AG04449 (cell line): ENCODE results near the gene ERBB2.

Experiments used
- CTCF ChIA-PET: fragments of 350-600 bp; formaldehyde crosslinking; extraction: SDS; loops from one replicate; lab custom pipeline; 2021; ENCODE audit warnings: antibody characterized with exemption; lab: Yijun Ruan, JAX
- POLR2A ChIA-PET: fragments of 400-600, 350-600 bp; formaldehyde crosslinking; extraction: SDS; loops from one replicate; lab custom pipeline; 2020; ENCODE audit warnings: antibody characterized with exemption, inconsistent platforms; lab: Yijun Ruan, JAX
- DNase-seq: peaks from one replicate; pipeline ENCODE4 v3.0.0-alpha.2; 2010; ENCODE audit warnings: low read depth, low spot score
- H3K4me3 ChIP-seq: 2 replicates; pipeline ENCODE4 v1.5.1; 2011; ENCODE audit warnings: low read depth, mild to moderate bottlenecking, control low read depth, low read length
- TF ChIP-seq, protein P1 (sequence below): IDR thresholded peaks from one replicate; pipeline ENCODE4 v1.5.1; 2011; ENCODE audit warnings: mild to moderate bottlenecking, moderate library complexity, low read length, control low read depth, inconsistent platforms; ENCODE audit not compliant: insufficient read depth; ENCODE audit errors: missing control alignments

The ERBB2 gene

GRCh38 chr17:39653662-39654331, 46.1 kb upstream of the ERBB2 start:
- ChIA-PET CTCF (interaction anchor here (0.7 to 28.8 kb wide), 13 partner anchors 9 to 115 kb away, joined by 3 to 822 read pairs (median 8); partner anchors contain the start of genes ERBB2, PGAP3, PNMT and PPP1R1B), POLR2A (no interaction called here)
- TF ChIP-seq, protein P1, sequence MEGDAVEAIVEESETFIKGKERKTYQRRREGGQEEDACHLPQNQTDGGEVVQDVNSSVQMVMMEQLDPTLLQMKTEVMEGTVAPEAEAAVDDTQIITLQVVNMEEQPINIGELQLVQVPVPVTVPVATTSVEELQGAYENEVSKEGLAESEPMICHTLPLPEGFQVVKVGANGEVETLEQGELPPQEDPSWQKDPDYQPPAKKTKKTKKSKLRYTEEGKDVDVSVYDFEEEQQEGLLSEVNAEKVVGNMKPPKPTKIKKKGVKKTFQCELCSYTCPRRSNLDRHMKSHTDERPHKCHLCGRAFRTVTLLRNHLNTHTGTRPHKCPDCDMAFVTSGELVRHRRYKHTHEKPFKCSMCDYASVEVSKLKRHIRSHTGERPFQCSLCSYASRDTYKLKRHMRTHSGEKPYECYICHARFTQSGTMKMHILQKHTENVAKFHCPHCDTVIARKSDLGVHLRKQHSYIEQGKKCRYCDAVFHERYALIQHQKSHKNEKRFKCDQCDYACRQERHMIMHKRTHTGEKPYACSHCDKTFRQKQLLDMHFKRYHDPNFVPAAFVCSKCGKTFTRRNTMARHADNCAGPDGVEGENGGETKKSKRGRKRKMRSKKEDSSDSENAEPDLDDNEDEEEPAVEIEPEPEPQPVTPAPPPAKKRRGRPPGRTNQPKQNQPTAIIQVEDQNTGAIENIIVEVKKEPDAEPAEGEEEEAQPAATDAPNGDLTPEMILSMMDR, result peak; percentile 82
- DNase-seq, result no peak
- H3K4me3 ChIP-seq, result no peak overlapping the region

GRCh38 chr17:39655105-39655504, 44.8 kb upstream of the ERBB2 start:
- H3K4me3 ChIP-seq, result no peak overlapping the region
- ChIA-PET CTCF (interaction anchor here (0.8 to 28.8 kb wide), 10 partner anchors 8 to 107 kb away, joined by 3 to 822 read pairs (median 12); partner anchors contain the start of genes PGAP3, PNMT, PPP1R1B and STARD3), POLR2A (no interaction called here)
- TF ChIP-seq, protein P1, result no peak
- DNase-seq, result no peak

DNA sequence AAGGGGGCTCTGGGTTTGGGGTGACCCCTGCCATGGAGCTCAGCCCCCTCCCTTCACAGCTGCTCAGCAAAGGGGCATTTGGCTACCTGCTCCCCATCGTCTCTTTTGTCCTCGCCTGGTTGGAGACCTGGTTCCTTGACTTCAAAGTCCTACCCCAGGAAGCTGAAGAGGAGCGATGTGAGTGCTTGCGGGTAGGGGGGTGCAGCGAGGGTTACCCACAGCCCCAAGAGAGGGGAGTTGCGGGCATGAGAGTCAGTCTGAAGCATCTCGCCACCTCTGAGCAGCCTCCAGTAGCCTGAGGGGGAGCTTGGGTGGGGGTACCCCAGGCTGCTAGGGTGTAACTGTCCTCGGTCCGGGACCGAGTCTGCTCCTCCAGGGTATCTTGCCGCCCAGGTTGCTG, 41.5 kb upstream of the ERBB2 start:
- TF ChIP-seq, protein P1, result no peak
- DNase-seq, result no peak
- ChIA-PET POLR2A (no interaction called here), CTCF (interaction anchor here (1.1 to 8.5 kb wide), 2 partner anchors 11 to 23 kb away, joined by 3 to 111 read pairs; partner anchors contain the start of genes PNMT and TCAP)
- no peak overlapping the region for H3K4me3 ChIP-seq

DNA sequence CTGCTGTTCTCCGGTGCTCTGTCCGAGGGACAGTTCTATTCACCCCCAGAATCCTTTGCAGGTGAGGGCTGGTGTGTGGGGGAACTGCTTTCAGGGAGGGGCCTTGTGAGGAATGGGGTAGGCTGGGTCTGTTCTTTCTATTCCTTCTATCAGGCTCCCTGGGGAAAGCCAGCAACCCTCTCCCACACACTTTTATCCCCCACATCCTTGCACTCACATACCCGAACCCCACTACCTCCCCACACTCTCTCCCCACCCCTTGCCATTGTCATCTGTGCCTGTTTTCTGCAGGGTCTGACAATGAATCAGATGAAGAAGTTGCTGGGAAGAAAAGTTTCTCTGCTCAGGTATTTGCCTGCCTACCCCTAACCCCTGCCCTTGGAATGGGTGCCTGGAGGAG, 41.1 kb upstream of the ERBB2 start:
- ChIA-PET POLR2A (no interaction called here), CTCF (interaction anchor here (1.1 to 8.5 kb wide), 2 partner anchors 10 to 23 kb away, joined by 3 to 111 read pairs; partner anchors contain the start of genes PNMT and TCAP)
- DNase-seq, result no peak
- TF ChIP-seq, protein P1, result no peak
- H3K4me3 ChIP-seq, result no peak overlapping the region

- CTCF ChIA-PET, result interaction anchor here (0.7 to 1.4 kb wide), 4 partner anchors 9 to 39 kb away, joined by 3 to 8 read pairs (median 4); partner anchors contain the start of gene PNMT
- POLR2A ChIA-PET, result no interaction called here
Observed at GRCh38 chr17:39659279-39660010, 40.4 kb upstream of the ERBB2 start.

More at GRCh38 chr17:39659279-39660010, 40.4 kb upstream of the ERBB2 start:
- H3K4me3 ChIP-seq, result no peak overlapping the region
- DNase-seq, result no peak
- TF ChIP-seq, protein P1, result no peak
